Loucy (cell line): ENCODE data around the gene LPIN1.

Experiments
- H2AFZ ChIP-seq: fragments of 200-600 bp; sonication (generic); 2 replicates; pipeline ENCODE4 v1.6.0; 2016; ENCODE audit warnings: antibody characterized with exemption, mild to moderate bottlenecking, low read length, moderate library complexity
- H3F3A ChIP-seq: fragments of 200-600 bp; 2 replicates; pipeline ENCODE4 v1.6.0; 2016; ENCODE audit warnings: antibody characterized with exemption, low read depth, mild to moderate bottlenecking
- H3K27me3 ChIP-seq: fragments of 200-600 bp; sonication (generic); 2 replicates; pipeline ENCODE4 v1.6.1; 2014; ENCODE audit warnings: low read length, mild to moderate bottlenecking; ENCODE audit not compliant: insufficient read depth, poor library complexity, severe bottlenecking
- H3K36me3 ChIP-seq: fragments of 200-600 bp; sonication (generic); 2 replicates; pipeline ENCODE4 v1.6.1; 2016; ENCODE audit warnings: low read length; ENCODE audit not compliant: insufficient read depth
- H3K4me1 ChIP-seq: fragments of 200-600 bp; sonication (generic); 2 replicates; pipeline ENCODE4 v1.5.1; 2014; ENCODE audit warnings: low read length, mild to moderate bottlenecking; ENCODE audit not compliant: insufficient read depth, poor library complexity, severe bottlenecking
- H3K4me2 ChIP-seq: fragments of 200-600 bp; sonication (generic); 2 replicates; pipeline ENCODE4 v1.6.0; 2014; ENCODE audit warnings: antibody characterized with exemption, low read length, low read depth, mild to moderate bottlenecking; ENCODE audit not compliant: poor library complexity, severe bottlenecking
- H3K4me3 ChIP-seq: fragments of 200-600 bp; sonication (generic); 2 replicates; pipeline ENCODE4 v1.5.1; 2014; ENCODE audit warnings: low read length, mild to moderate bottlenecking, mixed read lengths; ENCODE audit not compliant: poor library complexity, severe bottlenecking
- H3K79me2 ChIP-seq: fragments of 200-600 bp; sonication (generic); 2 replicates; pipeline ENCODE4 v1.6.1; 2014; ENCODE audit warnings: low read length; ENCODE audit not compliant: insufficient read depth
- H3K9ac ChIP-seq: fragments of 200-600 bp; sonication (generic); 2 replicates; pipeline ENCODE4 v1.6.0; 2014; ENCODE audit warnings: mild to moderate bottlenecking, low read depth, low read length, moderate library complexity; ENCODE audit not compliant: poor library complexity, severe bottlenecking
- H3K9me2 ChIP-seq: fragments of 200-600 bp; sonication (generic); replicated peaks from 2 replicates; pipeline ENCODE4 v1.6.1; 2016; ENCODE audit warnings: low read depth, low read length, mixed read lengths
- H3K9me3 ChIP-seq: fragments of 200-600 bp; sonication (generic); 2 replicates; pipeline ENCODE4 v1.6.1; 2014; ENCODE audit warnings: mild to moderate bottlenecking, antibody characterized with exemption, low read length, low read depth; ENCODE audit not compliant: insufficient read depth
- H4K20me1 ChIP-seq: fragments of 200-600 bp; sonication (generic); 2 replicates; pipeline ENCODE4 v1.6.0; 2014; ENCODE audit warnings: antibody characterized with exemption, low read length, mild to moderate bottlenecking; ENCODE audit not compliant: insufficient read depth, poor library complexity, severe bottlenecking
- EZH2phosphoT487 ChIP-seq: fragments of 200-600 bp; IDR thresholded peaks from 2 replicates; pipeline ENCODE4 v1.6.1; 2018; ENCODE audit warnings: antibody characterized with exemption, mild to moderate bottlenecking, moderate library complexity, borderline replicate concordance
- TF ChIP-seq, protein P1 (sequence below): fragments of 200-600 bp; sonication (generic); conservative IDR thresholded peaks from 2 replicates; pipeline ENCODE4 v1.5.1; 2014; ENCODE audit warnings: mild to moderate bottlenecking, antibody characterized with exemption, low read length

LPIN1 gene

DNA sequence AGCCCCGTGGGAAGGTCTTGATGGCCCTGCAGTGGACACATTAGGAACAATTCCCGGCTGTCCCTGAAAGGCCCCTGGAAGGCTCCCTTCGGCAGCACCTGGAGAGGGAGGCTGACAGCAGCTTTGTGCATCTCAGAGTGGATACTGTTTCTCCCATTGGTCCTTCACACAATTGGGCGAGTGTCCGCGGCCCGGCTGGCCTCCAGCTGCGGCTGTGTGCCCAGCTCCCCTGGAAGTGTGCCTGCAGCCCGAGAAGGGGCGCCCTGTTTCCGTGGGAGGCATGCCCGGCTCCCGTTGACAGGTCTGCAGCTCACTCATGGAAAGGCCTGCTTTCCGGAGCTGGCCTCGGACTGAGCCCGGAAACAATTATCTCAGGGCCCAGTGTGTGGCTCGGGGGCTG lies 103.7 kb downstream of the LPIN1 start:
- Histone ChIP-seq H3K4me3 (no peak overlapping the region), H3K9me3 (peaks cover 7% of the 10 kb centered on the region; the same call in 1 of the 2 replicates), H3K36me3 (no peaks in the 10 kb centered on the region), H3K79me2 (no peaks in the 10 kb centered on the region), H3K4me1 (peaks cover 6% of the 10 kb centered on the region), H3K27me3 (no peaks in the 10 kb centered on the region), H3K9ac (no peak overlapping the region), H3K4me2 (no peak overlapping the region), H2AFZ (no peak overlapping the region), H3F3A (no peaks in the 10 kb centered on the region), H3K9me2 (no peaks in the 10 kb centered on the region), H4K20me1 (no peaks in the 10 kb centered on the region)
- TF ChIP-seq, protein P1, sequence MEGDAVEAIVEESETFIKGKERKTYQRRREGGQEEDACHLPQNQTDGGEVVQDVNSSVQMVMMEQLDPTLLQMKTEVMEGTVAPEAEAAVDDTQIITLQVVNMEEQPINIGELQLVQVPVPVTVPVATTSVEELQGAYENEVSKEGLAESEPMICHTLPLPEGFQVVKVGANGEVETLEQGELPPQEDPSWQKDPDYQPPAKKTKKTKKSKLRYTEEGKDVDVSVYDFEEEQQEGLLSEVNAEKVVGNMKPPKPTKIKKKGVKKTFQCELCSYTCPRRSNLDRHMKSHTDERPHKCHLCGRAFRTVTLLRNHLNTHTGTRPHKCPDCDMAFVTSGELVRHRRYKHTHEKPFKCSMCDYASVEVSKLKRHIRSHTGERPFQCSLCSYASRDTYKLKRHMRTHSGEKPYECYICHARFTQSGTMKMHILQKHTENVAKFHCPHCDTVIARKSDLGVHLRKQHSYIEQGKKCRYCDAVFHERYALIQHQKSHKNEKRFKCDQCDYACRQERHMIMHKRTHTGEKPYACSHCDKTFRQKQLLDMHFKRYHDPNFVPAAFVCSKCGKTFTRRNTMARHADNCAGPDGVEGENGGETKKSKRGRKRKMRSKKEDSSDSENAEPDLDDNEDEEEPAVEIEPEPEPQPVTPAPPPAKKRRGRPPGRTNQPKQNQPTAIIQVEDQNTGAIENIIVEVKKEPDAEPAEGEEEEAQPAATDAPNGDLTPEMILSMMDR, result no peak
- no peak for TF ChIP-seq EZH2phosphoT487

DNA sequence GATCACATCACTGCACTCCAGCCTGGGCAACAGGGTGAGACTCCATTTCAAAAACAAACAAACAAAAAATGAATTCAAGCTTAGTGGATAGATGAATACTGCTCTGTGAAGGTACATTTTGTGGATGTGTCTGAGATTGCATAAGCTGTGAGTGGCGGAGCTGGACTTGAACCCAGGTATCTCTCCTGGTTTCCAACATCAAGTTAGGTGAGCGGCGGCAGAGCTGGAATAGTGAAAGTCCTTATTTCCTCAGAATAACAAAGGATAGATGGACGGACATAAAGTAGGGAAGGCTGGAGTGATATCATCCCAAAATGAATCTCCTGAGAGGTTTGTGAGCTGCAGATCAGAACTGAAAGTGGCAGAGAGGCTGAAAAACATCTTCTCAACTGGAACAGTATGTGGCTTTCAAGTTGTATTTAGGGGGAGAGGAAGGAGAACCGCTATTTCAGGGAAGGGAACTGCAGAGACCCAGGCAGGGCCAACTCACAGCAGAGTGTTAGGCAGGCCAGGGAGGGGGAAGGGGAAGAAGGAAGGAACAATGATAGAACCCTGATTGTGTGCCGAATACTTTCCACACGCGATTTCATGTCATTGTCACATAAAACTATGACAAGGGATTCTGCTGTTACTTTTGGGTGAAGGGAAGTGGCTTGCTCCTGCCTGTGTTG lies 106.2 kb downstream of the LPIN1 start:
- Histone ChIP-seq H3F3A (no peaks in the 10 kb centered on the region), H3K36me3 (no peaks in the 10 kb centered on the region), H3K9me2 (no peaks in the 10 kb centered on the region), H3K9me3 (peaks cover 5% of the 10 kb centered on the region; the same call in 1 of the 2 replicates), H3K4me1 (peaks cover 20% of the 10 kb centered on the region), H3K4me3 (no peak overlapping the region), H3K4me2 (no peak overlapping the region), H4K20me1 (no peaks in the 10 kb centered on the region), H3K9ac (no peak overlapping the region), H3K79me2 (no peaks in the 10 kb centered on the region), H2AFZ (no peak overlapping the region), H3K27me3 (no peaks in the 10 kb centered on the region)
- no peak for TF ChIP-seq EZH2phosphoT487
- TF ChIP-seq, protein P1, result no peak

DNA sequence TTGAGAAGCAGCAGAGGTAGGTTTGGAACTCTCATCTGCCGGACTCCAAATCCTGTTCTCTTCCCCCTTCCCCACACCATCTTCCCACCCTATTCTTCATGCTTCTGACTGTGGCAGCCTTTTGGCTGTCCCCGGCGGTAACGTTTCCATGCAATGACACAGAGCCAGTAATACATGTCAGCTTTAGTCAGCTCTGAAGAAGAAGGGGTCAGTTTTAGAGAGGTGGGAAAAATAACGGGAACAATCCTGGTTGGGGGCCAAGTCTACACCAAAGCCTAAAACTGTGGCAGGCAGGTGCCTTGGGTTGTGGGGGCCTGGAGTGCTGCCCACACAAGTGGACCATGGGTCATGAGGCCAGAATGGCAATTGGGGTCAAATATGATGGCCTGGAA lies 106.8 kb downstream of the LPIN1 start:
- H3K4me3 ChIP-seq, result no peak overlapping the region
- peaks cover 20% of the 10 kb centered on the region for H3K4me1 ChIP-seq
- H3K9ac ChIP-seq, result no peak overlapping the region
- H4K20me1 ChIP-seq, result no peaks in the 10 kb centered on the region
- H3K79me2 ChIP-seq, result no peaks in the 10 kb centered on the region
- no peaks in the 10 kb centered on the region for H3K9me2 ChIP-seq
- peaks cover 3% of the 10 kb centered on the region; the same call in 1 of the 2 replicates for H3K9me3 ChIP-seq
- H3K36me3 ChIP-seq, result no peaks in the 10 kb centered on the region
- no peaks in the 10 kb centered on the region for H3F3A ChIP-seq
- no peak for TF ChIP-seq EZH2phosphoT487
- TF ChIP-seq, protein P1, result no peak
- no peaks in the 10 kb centered on the region for H3K27me3 ChIP-seq
- H2AFZ ChIP-seq, result no peak overlapping the region
- H3K4me2 ChIP-seq, result no peak overlapping the region
